IPS-15b (cell line): ENCODE results near the gene THAP3.
"Not testable (repeated sequence)": the region's sequence is repeated elsewhere in the genome, so short reads cannot be mapped to it uniquely, and the experiment has no call there.

ENCODE experiments used
- H3K27me3 ChIP-seq: one replicate; pipeline ENCODE4 v1.6.1; 2013; ENCODE audit warnings: low read length; ENCODE audit not compliant: control insufficient read depth, insufficient read depth
- H3K36me3 ChIP-seq: one replicate; pipeline ENCODE4 v1.6.1; 2013; ENCODE audit warnings: low read length; ENCODE audit not compliant: control insufficient read depth, insufficient read depth
- H3K4me1 ChIP-seq: one replicate; pipeline ENCODE4 v1.6.1; 2013; ENCODE audit warnings: mild to moderate bottlenecking, low read length; ENCODE audit not compliant: control insufficient read depth, insufficient read depth
- H3K4me3 ChIP-seq: one replicate; pipeline ENCODE4 v1.5.1; 2013; ENCODE audit warnings: low read depth, low read length
- H3K9ac ChIP-seq: one replicate; pipeline ENCODE4 v1.6.1; 2013; ENCODE audit warnings: low read depth, mild to moderate bottlenecking, low read length
- H3K9me3 ChIP-seq: one replicate; pipeline ENCODE4 v1.6.1; 2013; ENCODE audit warnings: mild to moderate bottlenecking, low read length; ENCODE audit not compliant: control insufficient read depth, insufficient read depth

THAP3 gene

DNA sequence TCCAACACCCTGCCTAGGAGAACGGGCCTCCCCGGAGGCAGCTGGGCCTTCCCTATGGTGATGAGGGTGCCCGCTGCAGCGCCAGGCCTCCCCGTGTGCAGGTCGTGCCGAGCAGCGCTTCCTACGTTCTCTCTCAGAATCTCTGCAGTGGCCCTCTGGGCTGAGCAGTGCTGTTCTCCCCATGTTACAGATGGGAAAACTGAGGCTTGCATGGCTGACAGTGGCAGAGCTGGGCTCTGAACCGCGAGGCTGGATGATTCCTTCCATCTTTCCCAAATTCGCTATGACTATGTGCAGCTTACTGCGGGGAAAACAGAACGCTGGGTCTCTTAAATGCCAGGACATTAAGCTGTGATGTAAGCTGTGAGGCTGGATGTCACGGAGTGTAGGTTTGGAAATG is 30.9 kb upstream of the THAP3 start:
- peaks cover 62% of the 10 kb centered on the region for H3K36me3 ChIP-seq
- H3K27me3 ChIP-seq = no peaks in the 10 kb centered on the region
- H3K4me1 ChIP-seq = no peaks in the 10 kb centered on the region
- H3K9me3 ChIP-seq = no peaks in the 10 kb centered on the region
- no peak overlapping the region for H3K4me3 ChIP-seq
- no peak overlapping the region for H3K9ac ChIP-seq

DNA sequence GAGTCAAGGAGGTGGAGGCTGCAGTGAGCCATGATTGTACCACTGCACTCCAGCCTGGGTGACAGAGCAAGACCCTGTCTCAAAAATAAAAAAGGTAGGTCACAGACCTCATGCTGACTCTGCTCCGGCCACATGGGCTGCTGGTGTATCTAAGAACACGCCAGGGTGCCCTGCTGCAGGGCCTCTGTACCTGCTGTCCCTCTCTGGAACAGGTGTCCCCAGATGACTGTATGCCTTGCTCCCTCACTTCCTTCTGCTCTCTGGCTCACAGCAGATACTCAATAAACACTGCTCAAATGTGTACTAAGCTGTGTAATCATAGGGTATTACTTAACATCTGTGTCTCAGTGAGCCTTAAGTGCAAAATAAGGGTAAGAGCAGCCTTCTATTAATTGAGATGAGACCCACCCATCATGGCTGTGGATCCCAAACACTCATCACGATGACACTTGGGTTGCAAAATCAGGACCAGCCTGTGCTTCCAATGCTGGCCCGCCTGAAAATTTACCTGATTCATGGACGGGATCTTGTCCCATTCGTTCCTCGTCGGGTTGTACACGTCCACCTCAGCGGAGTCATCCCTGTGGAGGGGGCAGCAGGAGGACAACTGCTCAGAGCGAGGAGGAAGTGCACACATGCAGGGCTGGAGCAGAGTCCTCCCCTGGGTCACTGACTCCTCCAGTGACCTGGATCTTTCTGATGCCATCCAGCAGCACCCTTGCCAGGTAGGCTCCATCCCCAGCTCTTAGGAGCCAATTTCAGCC is 29.5 kb upstream of the THAP3 start:
- H3K9me3 ChIP-seq = no peaks in the 10 kb centered on the region
- H3K36me3 ChIP-seq = peaks cover 62% of the 10 kb centered on the region
- no peak overlapping the region for H3K9ac ChIP-seq
- peaks cover 3% of the 10 kb centered on the region for H3K4me1 ChIP-seq
- no peak overlapping the region for H3K4me3 ChIP-seq
- H3K27me3 ChIP-seq = no peaks in the 10 kb centered on the region

DNA sequence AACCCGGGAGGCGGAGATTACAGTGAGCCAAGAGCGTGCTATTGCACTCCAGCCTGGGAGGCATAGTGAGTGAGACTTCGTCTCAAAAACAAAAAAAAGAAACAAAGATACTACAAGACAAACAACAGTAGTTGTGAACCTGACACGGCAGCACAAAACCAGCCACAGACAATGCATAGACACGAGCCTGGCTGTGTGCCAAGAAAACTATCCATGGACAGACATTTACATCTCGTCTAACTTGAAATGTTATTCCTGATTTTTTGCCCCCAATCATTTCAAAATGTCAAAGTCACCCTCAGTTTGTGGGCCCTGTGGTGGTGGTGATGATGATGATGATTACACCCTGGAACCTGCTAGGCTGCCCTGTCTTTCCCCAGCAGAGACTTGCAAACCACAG is 28.3 kb upstream of the THAP3 start:
- Histone ChIP-seq H3K27me3 (no peaks in the 10 kb centered on the region), H3K4me1 (peaks cover 7% of the 10 kb centered on the region), H3K4me3 (no peak overlapping the region), H3K9ac (no peak overlapping the region), H3K9me3 (no peaks in the 10 kb centered on the region), H3K36me3 (peaks cover 62% of the 10 kb centered on the region)

DNA sequence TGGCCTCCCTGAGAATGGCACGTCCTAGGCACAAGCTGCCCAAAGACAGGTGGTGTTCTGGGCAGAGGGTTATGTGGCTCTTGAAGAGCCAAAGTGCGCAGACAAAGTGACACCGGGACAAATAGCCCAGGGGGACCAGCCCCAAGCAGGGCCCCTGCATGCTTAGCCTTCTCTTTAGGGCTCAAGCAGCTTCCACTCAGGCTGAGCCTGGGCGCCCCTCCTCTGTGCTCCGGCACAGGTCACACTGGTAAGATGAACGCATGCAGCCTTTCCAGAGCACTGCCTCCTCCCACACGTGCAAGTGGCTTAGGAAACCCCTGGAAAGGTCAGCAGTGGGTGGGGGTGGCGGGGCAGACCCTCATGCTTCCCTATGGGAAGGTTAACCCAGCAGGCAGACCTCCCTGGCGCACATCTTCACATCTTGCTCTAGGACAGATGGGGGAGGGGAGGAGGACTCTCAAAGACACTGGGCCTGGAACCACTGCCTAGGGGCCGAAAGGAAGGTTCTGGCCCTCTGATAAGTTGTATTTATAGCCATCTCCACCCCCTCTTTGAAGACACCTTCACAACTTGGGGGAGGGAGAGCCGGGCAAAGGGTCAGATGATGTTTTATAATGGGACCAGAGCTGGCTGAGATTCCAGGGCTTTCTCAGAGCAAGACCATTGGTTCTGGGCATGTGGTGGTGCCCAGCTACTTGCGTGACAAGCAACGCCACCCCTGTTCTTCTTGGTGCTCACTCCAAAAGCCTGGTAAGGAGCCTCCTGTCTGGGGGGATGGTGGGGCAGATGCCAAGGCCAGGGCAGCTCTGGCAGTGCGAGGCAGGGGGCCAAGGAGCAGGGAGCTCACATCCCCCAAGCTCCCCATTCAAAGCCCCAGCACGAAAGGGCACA is 27.5 kb upstream of the THAP3 start:
- no peaks in the 10 kb centered on the region for H3K27me3 ChIP-seq
- no peak overlapping the region for H3K4me3 ChIP-seq
- no peaks in the 10 kb centered on the region for H3K9me3 ChIP-seq
- no peak overlapping the region for H3K9ac ChIP-seq
- H3K4me1 ChIP-seq = peaks cover 7% of the 10 kb centered on the region
- H3K36me3 ChIP-seq = peaks cover 62% of the 10 kb centered on the region

DNA sequence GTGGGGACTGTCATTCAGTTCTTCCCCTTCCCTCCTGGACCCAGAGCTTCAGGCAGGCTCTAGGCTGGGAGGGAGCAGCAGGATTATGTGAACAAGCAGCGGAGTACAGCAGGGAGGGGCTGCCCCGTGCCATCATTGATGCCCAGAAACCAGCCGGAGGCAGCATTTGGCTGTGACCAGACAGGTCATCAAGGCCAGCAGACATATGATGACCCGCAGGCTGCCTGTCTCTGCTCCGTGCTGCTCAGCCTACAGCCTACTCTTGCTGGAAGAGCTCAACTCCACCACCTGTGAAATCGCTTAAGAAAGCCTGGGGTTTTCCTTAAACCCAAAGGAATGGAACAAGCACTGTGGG is 26.9 kb upstream of the THAP3 start:
- H3K4me1 ChIP-seq = peaks cover 7% of the 10 kb centered on the region
- H3K4me3 ChIP-seq = no peak overlapping the region
- no peaks in the 10 kb centered on the region for H3K27me3 ChIP-seq
- no peak overlapping the region for H3K9ac ChIP-seq
- peaks cover 57% of the 10 kb centered on the region for H3K36me3 ChIP-seq
- H3K9me3 ChIP-seq = no peaks in the 10 kb centered on the region

DNA sequence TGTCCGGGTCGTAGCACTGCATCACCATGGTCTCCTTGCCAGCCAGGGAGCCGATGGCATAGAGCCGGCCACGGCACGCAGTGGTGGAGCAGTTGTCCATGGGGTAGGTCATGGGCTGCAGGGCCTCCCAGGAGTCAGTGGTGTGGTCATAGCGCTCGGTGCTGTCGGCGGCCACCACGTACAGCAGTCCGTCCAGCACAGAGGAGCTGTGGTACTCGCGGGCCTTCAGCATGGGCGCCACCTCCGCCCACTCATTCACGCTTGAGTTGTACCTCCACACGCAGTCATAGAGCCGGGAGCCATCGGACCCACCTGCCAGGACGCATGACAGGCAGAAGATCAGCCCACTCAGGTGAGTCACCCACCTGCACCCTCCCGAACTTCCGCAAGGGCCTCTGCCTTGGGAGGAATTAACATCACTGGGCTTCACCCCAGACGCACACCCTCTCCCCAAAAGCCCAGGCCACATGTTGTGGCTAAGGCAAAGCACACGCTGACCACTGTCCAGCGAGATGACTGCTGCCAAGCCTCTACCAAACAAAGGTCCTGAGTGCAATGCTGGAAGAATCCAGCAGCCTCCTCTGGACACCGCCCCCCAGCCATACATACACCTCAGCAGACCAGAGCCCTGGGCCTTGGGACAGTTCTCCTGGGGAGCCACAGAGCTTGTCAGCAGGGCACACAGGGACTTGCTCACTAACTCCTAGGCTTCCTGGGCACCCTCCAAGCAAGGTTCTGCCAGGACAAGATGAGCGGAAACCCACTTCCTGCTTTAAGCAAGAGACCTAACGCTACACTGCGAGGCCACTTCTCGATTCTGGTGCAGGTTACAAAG is 25.3 kb upstream of the THAP3 start:
- Histone ChIP-seq H3K4me3 (no peak overlapping the region), H3K27me3 (no peaks in the 10 kb centered on the region), H3K36me3 (peaks cover 42% of the 10 kb centered on the region), H3K4me1 (peaks cover 12% of the 10 kb centered on the region), H3K9ac (no peak overlapping the region), H3K9me3 (no peaks in the 10 kb centered on the region)

DNA sequence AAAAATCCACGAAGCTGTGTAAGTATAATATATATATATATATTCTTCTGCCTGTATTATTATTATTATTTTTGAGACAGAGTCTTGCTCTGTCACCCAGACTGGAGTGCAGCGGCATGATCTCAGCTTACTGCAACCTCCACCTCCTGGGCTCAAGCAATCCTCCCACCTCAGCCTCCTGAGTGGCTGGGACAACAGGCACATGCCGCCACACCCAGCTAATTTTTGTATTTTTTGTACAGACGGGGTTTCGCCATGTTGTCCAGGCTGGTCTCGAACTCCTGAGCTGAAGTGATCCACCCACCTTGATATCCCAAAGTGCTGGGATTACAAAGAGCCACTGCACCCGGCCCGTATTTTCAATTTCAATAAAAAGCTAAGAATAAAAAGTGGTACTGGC is 24.7 kb upstream of the THAP3 start:
- H3K27me3 ChIP-seq, H3K9me3 ChIP-seq: not testable (repeated sequence)
- H3K9ac ChIP-seq = peak overlapping the region; percentile 74
- peaks cover 37% of the 10 kb centered on the region for H3K36me3 ChIP-seq
- H3K4me3 ChIP-seq = peak overlapping the region; percentile 85
- H3K4me1 ChIP-seq = peaks cover 13% of the 10 kb centered on the region

DNA sequence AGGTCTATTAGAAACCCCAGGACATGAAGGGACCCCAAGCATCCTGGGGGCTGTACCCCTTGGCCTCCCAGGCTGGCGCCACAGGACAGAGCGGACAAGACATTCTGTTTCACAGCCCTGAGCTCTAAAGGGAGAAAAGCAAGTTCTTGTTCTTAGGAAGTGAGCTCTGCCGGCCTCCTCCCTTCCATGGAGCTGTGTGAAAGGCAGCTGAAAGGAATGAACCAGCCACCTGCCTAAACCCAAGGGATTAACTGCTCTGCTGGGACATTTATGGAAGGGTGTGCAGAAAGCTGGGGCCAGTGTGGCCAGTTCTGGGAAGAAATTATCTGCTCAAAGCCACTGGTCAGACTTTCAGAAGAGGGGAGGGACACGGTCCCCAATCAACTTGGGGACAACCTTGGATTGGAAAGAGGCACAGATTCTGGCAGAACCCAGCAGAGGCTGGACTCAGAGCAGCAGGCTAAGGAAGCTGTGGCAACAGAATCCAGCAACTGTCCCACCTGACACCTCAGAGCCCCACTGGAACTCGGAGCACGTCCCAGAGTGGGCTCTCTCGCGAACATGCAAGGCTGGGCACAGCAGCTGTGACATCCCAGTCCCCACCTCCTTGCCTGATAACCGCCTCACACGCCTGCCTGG is 24.1 kb upstream of the THAP3 start:
- H3K36me3 ChIP-seq = peaks cover 32% of the 10 kb centered on the region
- no peaks in the 10 kb centered on the region for H3K27me3 ChIP-seq
- peak overlapping the region; percentile 85 for H3K4me3 ChIP-seq
- H3K9ac ChIP-seq = peak overlapping the region; percentile 74
- peaks cover 13% of the 10 kb centered on the region for H3K4me1 ChIP-seq
- no peaks in the 10 kb centered on the region for H3K9me3 ChIP-seq

DNA sequence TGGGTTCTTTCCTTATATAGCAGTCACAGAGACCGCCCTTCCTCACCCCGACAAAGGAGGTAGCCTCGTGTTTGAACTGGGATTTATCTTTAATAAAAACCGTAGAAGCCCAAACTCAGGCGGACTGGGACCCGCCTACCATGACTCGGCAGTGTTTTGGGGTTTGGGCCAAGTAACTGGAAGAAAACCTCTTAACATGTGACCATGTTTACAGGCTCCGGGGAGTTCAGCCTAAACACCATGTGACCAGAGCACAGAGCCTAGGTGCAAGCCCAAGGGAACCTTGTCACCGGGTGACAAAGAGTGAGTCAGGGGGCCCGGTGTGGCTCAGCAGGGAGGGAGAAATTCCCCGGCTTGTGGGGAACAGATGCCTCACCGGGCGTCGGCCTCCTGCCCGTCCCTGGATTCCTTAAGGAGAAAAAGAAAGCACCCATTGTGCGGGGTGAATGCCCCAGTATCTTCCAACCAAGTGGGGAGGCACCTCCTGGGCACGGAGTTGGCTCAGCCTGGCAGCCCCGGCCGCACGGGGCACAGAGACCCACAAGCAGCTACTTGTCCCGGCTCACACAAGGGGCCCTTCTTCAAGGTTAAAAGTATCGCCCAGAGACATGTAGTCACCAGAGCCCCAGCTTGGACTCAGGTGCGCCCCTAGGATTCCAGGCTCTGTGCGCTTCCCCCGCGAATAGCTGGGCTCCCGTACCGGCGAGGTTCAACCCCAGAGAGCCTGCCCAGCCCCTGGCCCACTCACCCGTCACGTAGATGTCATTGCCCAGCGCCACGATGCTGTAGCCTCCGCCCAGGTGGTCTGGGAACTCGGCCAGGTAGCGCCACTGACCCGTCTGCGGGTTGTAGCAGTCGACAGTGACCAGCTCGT is 23.4 kb upstream of the THAP3 start:
- peak overlapping the region; percentile 85 for H3K4me3 ChIP-seq
- H3K36me3 ChIP-seq = peaks cover 25% of the 10 kb centered on the region
- H3K9me3 ChIP-seq = no peaks in the 10 kb centered on the region
- H3K4me1 ChIP-seq = peaks cover 13% of the 10 kb centered on the region
- H3K27me3 ChIP-seq = no peaks in the 10 kb centered on the region
- H3K9ac ChIP-seq = peak overlapping the region; percentile 74

DNA sequence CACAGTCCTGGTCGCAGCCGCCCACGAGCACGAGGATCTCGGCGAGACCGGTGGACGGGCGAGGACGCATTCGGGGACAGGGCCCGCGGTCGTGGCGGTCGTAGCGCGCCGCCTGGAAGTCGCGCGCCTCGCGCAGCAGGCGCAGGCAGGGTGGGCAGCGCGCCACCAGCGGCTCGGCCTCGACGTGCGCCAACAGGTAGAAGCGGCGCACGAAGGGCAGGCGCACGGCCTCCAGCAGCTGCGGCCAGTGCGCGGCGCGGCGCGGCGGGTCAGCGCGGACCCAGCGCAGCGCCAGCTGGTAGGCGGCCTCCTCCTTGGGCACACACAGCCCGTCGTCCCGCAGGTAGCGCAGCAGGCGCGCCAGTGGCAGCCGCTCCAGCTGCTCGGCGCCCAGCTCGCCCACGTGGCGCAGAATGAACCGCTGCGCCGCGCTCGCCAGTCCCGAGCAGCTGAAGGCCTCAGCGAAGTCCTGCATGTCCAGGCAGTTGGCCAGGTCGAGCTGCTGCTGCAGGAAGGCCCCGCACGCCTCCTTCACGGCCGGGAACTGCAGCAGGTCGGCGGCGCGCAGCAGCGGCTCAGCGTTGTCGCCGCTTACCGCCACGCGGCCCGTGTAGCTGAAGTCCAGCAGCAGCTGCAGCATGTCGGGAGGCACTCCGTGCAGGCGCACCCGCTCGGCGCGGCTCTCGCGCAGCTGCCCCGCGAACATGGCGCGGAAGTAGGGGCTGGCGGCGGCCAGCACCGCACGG is 22.6 kb upstream of the THAP3 start:
- H3K4me1 ChIP-seq = peaks cover 13% of the 10 kb centered on the region

More for the DNA sequence above, 22.6 kb upstream of the THAP3 start:
- no peaks in the 10 kb centered on the region for H3K9me3 ChIP-seq
- peaks cover 19% of the 10 kb centered on the region for H3K36me3 ChIP-seq
- peak overlapping the region; percentile 60 for H3K9ac ChIP-seq
- no peaks in the 10 kb centered on the region for H3K27me3 ChIP-seq
- H3K4me3 ChIP-seq = peak overlapping the region; percentile 85
